Measurements from ENCODE around the gene PIH1D1. TPM values are rescaled to one million over a fixed set of nuclear protein-coding genes. Genes with fewer than 3 reads are reported as not detected.

The PIH1D1 gene
- total and polyA plus RNA-seq, 2 donors (not counting 3 experiments of a cell fraction or from before 2014, with no cell fraction given): 83.2 to 86.9 TPM

DNA sequence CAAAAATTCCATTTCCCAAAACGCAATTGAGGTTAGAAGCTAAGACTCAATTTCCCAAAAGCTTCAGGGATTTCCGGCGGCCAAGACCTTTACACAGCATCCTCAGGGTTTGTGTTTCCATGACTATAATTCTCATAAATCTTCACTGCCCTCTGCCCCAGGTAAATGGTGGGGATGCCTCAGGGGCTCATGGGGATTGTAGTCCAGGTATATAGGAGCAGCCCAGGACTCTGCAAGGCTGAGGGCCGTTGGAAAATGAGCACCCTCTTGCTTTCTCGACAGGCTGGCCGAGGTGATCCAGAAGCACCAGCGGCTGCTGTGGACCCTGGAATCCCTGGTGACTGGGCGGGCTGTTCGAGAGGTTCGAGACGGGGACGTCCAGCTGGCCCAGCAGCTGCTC lies 7.8 kb upstream of the PIH1D1 start:
- H3K36me3 ChIP-seq (ENCODE audit: control insufficient read depth in 2 of 2, extremely low read depth in 1 of 2, insufficient read depth in 2 of 2, low read length in 2 of 2): peaks cover 0 to 1% of the 10 kb centered on the region in 2 experiments
- TF ChIP-seq FOS (IDR thresholded peaks at IDR 0.05; ENCODE audit: borderline replicate concordance, insufficient read depth, low read length): no peak
- TF ChIP-seq GATA2 (IDR thresholded peaks at IDR 0.05; ENCODE audit: insufficient read depth, insufficient read length, low read depth, low read length): no peak
- TF ChIP-seq, protein P1, sequence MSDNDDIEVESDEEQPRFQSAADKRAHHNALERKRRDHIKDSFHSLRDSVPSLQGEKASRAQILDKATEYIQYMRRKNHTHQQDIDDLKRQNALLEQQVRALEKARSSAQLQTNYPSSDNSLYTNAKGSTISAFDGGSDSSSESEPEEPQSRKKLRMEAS (IDR thresholded peaks at IDR 0.05; ENCODE audit: insufficient read depth, insufficient read length): no peak
- no peak for TF ChIP-seq JUN (IDR thresholded peaks at IDR 0.05; ENCODE audit: borderline replicate concordance, insufficient read depth, insufficient read length, low read depth)
- TF ChIP-seq POLR2A (IDR thresholded peaks at IDR 0.05; ENCODE audit: low read depth, low read length): no peak
- no peak for TF ChIP-seq MYC (IDR thresholded peaks at IDR 0.05; ENCODE audit: low read depth, low read length)
- intact Hi-C loops (cut with micrococcal nuclease) (no loop called here), dilution Hi-C loops (cut with MboI; ENCODE audit: extremely low pct_ligation_motif_present, low sequenced_read_pairs) (no loop called here)
- H4K20me1 ChIP-seq (replicated peaks; ENCODE audit: control insufficient read depth, extremely low read depth, insufficient read depth, low read length): no peaks in the 10 kb centered on the region
- no peak overlapping the region for H3K4me2 ChIP-seq (ENCODE audit: insufficient read depth, low read length)
- H2AFZ ChIP-seq (ENCODE audit: low read depth, low read length): no peak overlapping the region
- DNase-seq (ENCODE audit: low read depth, low spot score) (no peak), FAIRE-seq (no peak)
- POLR2A ChIA-PET: interaction anchor here (0.6 kb wide), 1 partner anchor 8 kb away, joined by 3 read pairs; no protein-coding TSS in a partner anchor
- CTCF ChIA-PET: interaction anchor here (0.8 kb wide), 1 partner anchor 17 kb away, joined by 3 read pairs; no protein-coding TSS in a partner anchor
- H3K9ac ChIP-seq (replicated peaks; ENCODE audit: extremely low read depth, insufficient read depth, low read length): no peak overlapping the region
- H3K27ac ChIP-seq (ENCODE audit: insufficient read depth, low read depth, low read length): no peak overlapping the region
- H3K4me3 ChIP-seq (replicated peaks in 1 of 3; ENCODE audit: insufficient read depth in 1 of 3, low read depth in 1 of 3, low read length in 3 of 3): no peak overlapping the region
- no peaks in the 10 kb centered on the region for H3K4me1 ChIP-seq (ENCODE audit: control insufficient read depth, extremely low read depth, insufficient read depth, low read length)
- H3K79me2 ChIP-seq (ENCODE audit: control insufficient read depth, insufficient read depth, low read length): no peaks in the 10 kb centered on the region
- no peaks in the 10 kb centered on the region for H3K9me1 ChIP-seq (replicated peaks; ENCODE audit: control insufficient read depth, extremely low read depth, insufficient read depth, low read length)
- H3K9me3 ChIP-seq (replicated peaks; ENCODE audit: control insufficient read depth, insufficient read depth, low read length): no peaks in the 10 kb centered on the region
- H3K27me3 ChIP-seq (ENCODE audit: control insufficient read depth in 2 of 2, insufficient read depth in 2 of 2, low read length in 2 of 2): no peaks in the 10 kb centered on the region
- BruUV-seq (replicated peaks): no TSS peak

- H3K4me1 ChIP-seq (ENCODE audit: control insufficient read depth, extremely low read depth, insufficient read depth, low read length): peaks cover 6% of the 10 kb centered on the region
- H3K79me2 ChIP-seq (ENCODE audit: control insufficient read depth, insufficient read depth, low read length): peaks cover 2% of the 10 kb centered on the region
- H3K9ac ChIP-seq (replicated peaks; ENCODE audit: extremely low read depth, insufficient read depth, low read length): no peak overlapping the region
- no peak overlapping the region for H3K4me2 ChIP-seq (ENCODE audit: insufficient read depth, low read length)
- POLR2A ChIA-PET: no interaction called here
- H2AFZ ChIP-seq (ENCODE audit: low read depth, low read length): no peak overlapping the region
- no peaks in the 10 kb centered on the region for H3K9me1 ChIP-seq (replicated peaks; ENCODE audit: control insufficient read depth, extremely low read depth, insufficient read depth, low read length)
- dilution Hi-C loops (cut with MboI; ENCODE audit: extremely low pct_ligation_motif_present, low sequenced_read_pairs): no loop called here
- no peak for DNase-seq (ENCODE audit: low read depth, low spot score)
- no peaks in the 10 kb centered on the region for H3K9me3 ChIP-seq (replicated peaks; ENCODE audit: control insufficient read depth, insufficient read depth, low read length)
- intact Hi-C loops (cut with micrococcal nuclease): no loop called here
- TF ChIP-seq JUN (IDR thresholded peaks at IDR 0.05; ENCODE audit: borderline replicate concordance, insufficient read depth, insufficient read length, low read depth): no peak
- TF ChIP-seq, protein P2, sequence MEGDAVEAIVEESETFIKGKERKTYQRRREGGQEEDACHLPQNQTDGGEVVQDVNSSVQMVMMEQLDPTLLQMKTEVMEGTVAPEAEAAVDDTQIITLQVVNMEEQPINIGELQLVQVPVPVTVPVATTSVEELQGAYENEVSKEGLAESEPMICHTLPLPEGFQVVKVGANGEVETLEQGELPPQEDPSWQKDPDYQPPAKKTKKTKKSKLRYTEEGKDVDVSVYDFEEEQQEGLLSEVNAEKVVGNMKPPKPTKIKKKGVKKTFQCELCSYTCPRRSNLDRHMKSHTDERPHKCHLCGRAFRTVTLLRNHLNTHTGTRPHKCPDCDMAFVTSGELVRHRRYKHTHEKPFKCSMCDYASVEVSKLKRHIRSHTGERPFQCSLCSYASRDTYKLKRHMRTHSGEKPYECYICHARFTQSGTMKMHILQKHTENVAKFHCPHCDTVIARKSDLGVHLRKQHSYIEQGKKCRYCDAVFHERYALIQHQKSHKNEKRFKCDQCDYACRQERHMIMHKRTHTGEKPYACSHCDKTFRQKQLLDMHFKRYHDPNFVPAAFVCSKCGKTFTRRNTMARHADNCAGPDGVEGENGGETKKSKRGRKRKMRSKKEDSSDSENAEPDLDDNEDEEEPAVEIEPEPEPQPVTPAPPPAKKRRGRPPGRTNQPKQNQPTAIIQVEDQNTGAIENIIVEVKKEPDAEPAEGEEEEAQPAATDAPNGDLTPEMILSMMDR (IDR thresholded peaks at IDR 0.05; ENCODE audit: extremely low read depth in 1 of 2, insufficient read depth in 1 of 2, low read depth in 1 of 2, low read length in 2 of 2): no peak
- TF ChIP-seq EZH2 (IDR thresholded peaks at IDR 0.05; ENCODE audit: borderline replicate concordance, low read depth, low read length, severe bottlenecking): no peak
- no peak for TF ChIP-seq FOS (IDR thresholded peaks at IDR 0.05; ENCODE audit: borderline replicate concordance, insufficient read depth, low read length)
- TF ChIP-seq POLR2A (IDR thresholded peaks at IDR 0.05; ENCODE audit: low read depth, low read length): no peak
- TF ChIP-seq, protein P1 (IDR thresholded peaks at IDR 0.05; ENCODE audit: insufficient read depth, insufficient read length): no peak
- TF ChIP-seq POLR2AphosphoS5 (IDR thresholded peaks at IDR 0.05; ENCODE audit: insufficient read depth, low read depth, low read length): no peak
- H3K27me3 ChIP-seq (ENCODE audit: control insufficient read depth in 2 of 2, insufficient read depth in 2 of 2, low read length in 2 of 2): no peaks in the 10 kb centered on the region
- no peak overlapping the region for H3K27ac ChIP-seq (ENCODE audit: insufficient read depth, low read depth, low read length)
- no peak for FAIRE-seq
- CTCF ChIA-PET: no interaction called here
- H3K36me3 ChIP-seq (ENCODE audit: control insufficient read depth in 2 of 2, extremely low read depth in 1 of 2, insufficient read depth in 2 of 2, low read length in 2 of 2): no peaks in the 10 kb centered on the region
- H3K4me3 ChIP-seq (replicated peaks in 1 of 3; ENCODE audit: insufficient read depth in 1 of 3, low read depth in 1 of 3, low read length in 3 of 3): no peak overlapping the region
- H4K20me1 ChIP-seq (replicated peaks; ENCODE audit: control insufficient read depth, extremely low read depth, insufficient read depth, low read length): no peaks in the 10 kb centered on the region
- no TSS peak for BruUV-seq (replicated peaks)
Measured at GRCh38 chr19:49458567-49458903, 6.9 kb upstream of the PIH1D1 start.

Measured in endothelial cell of umbilical vein (primary cell).